ENCODE data around the gene SMAD6. TPM values are rescaled to one million over a fixed set of nuclear protein-coding genes. Genes with fewer than 3 reads are reported as not detected.

SMAD6 gene
- total RNA-seq, 4 donors from 2014 or later: 2.9 to 7.0 (median 6.9) TPM

GRCh38 chr15:66711862-66712261 lies 9.8 kb downstream of the SMAD6 start:
- Histone ChIP-seq H3K4me1 (peaks cover 38% of the 10 kb centered on the region), H3K9me3 (no peaks in the 10 kb centered on the region), H3K4me3 (no peak overlapping the region), H3K36me3 (no peaks in the 10 kb centered on the region), H3K27me3 (no peaks in the 10 kb centered on the region), H3K27ac (no peak overlapping the region)
- WGBS: 69% methylated on average over 5 of the region's 5 CpGs
- no peak for TF ChIP-seq POLR2A (IDR thresholded peaks at IDR 0.05)
- no peak for TF ChIP-seq CTCF (IDR thresholded peaks at IDR 0.05)
- TF ChIP-seq POLR2AphosphoS5 (IDR thresholded peaks at IDR 0.05): no peak
- TF ChIP-seq EP300 (IDR thresholded peaks at IDR 0.05): no peak
- no peak for DNase-seq (ENCODE audit: low spot score in 2 of 2)

DNA sequence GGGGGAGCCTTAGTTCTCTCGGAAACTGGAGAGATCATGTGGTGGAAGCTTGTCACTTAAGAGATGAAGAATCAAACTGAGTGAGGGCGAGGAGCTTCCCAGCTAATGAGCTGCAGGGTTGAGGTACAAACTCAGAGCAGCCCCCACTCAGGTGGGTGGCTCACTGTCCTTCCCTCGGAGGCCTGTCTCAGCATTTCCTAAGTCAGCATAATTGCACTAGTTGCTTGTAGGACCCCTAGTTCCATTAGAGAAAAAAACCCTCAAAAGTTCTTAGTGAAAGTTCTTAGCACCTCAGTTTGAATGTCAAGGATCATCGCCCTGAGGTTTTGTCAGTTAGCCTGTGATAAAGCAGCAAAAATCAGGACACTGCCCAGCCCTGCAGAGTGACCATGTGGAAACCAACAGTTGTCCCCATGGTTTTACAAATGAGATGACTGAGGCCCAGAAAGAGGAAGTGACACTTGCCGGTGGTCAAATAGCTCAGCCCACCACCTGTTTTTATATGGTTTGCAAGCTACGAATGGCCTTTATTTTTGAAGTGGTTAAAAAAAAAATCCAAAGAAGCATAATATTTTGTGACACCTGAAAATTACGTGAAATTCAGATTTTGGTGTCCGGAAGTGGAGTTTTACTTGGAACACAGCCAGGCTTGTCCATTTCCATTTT lies 11.9 kb downstream of the SMAD6 start:
- Histone ChIP-seq H3K4me3 (no peak overlapping the region), H3K36me3 (no peaks in the 10 kb centered on the region), H3K27ac (no peak overlapping the region), H3K4me1 (peaks cover 28% of the 10 kb centered on the region), H3K27me3 (no peaks in the 10 kb centered on the region), H3K9me3 (no peaks in the 10 kb centered on the region)
- WGBS: 82% methylated on average over 8 of the region's 8 CpGs
- no peak for DNase-seq (ENCODE audit: low spot score in 2 of 2)
- TF ChIP-seq POLR2AphosphoS5 (IDR thresholded peaks at IDR 0.05) (no peak), CTCF (IDR thresholded peaks at IDR 0.05) (no peak), POLR2A (IDR thresholded peaks at IDR 0.05) (no peak), EP300 (IDR thresholded peaks at IDR 0.05) (no peak)

GRCh38 chr15:66714543-66714981 lies 12.5 kb downstream of the SMAD6 start:
- no peaks in the 10 kb centered on the region for H3K9me3 ChIP-seq
- H3K36me3 ChIP-seq: no peaks in the 10 kb centered on the region
- 86% methylated on average over 6 of the region's 6 CpGs for WGBS
- no peak for TF ChIP-seq CTCF (IDR thresholded peaks at IDR 0.05)
- H3K4me1 ChIP-seq: peaks cover 28% of the 10 kb centered on the region
- H3K4me3 ChIP-seq: no peak overlapping the region
- no peaks in the 10 kb centered on the region for H3K27me3 ChIP-seq
- DNase-seq (ENCODE audit: low spot score in 2 of 2): no peak
- H3K27ac ChIP-seq: no peak overlapping the region

- Histone ChIP-seq H3K36me3 (no peaks in the 10 kb centered on the region), H3K27me3 (no peaks in the 10 kb centered on the region), H3K4me3 (no peak overlapping the region), H3K9me3 (no peaks in the 10 kb centered on the region), H3K4me1 (peaks cover 33% of the 10 kb centered on the region), H3K27ac (no peak overlapping the region)
- DNase-seq (ENCODE audit: low spot score in 2 of 2): no peak
- no peak for TF ChIP-seq EP300 (IDR thresholded peaks at IDR 0.05)
- 52% methylated on average over 6 of the region's 6 CpGs for WGBS
Measured at GRCh38 chr15:66715181-66715624, 13.2 kb downstream of the SMAD6 start.

GRCh38 chr15:66715720-66716655 lies 14.0 kb downstream of the SMAD6 start:
- TF ChIP-seq POLR2A (IDR thresholded peaks at IDR 0.05): no peak
- no peak for TF ChIP-seq POLR2AphosphoS5 (IDR thresholded peaks at IDR 0.05)
- no peak for TF ChIP-seq CTCF (IDR thresholded peaks at IDR 0.05)
- no peak for TF ChIP-seq EP300 (IDR thresholded peaks at IDR 0.05)
- Histone ChIP-seq H3K27ac (no peak overlapping the region), H3K4me1 (peaks cover 35% of the 10 kb centered on the region), H3K9me3 (no peaks in the 10 kb centered on the region), H3K36me3 (no peaks in the 10 kb centered on the region), H3K27me3 (no peaks in the 10 kb centered on the region), H3K4me3 (no peak overlapping the region)
- DNase-seq (ENCODE audit: low spot score in 2 of 2): no peak
- 68% methylated on average over 15 of the region's 15 CpGs for WGBS
